Measurements from ENCODE around the gene CTDSPL. TPM values are rescaled to one million over a fixed set of nuclear protein-coding genes. Genes with fewer than 3 reads are reported as not detected.
A peak's percentile ranks its signal among the peaks of the same experiment; 100 is the strongest.
"Not testable (repeated sequence)": the region's sequence is repeated elsewhere in the genome, so short reads cannot be mapped to it uniquely, and the experiment has no call there.

CTDSPL gene
- total RNA-seq, 1 experiment from 2014 or later = 32.5 TPM

DNA sequence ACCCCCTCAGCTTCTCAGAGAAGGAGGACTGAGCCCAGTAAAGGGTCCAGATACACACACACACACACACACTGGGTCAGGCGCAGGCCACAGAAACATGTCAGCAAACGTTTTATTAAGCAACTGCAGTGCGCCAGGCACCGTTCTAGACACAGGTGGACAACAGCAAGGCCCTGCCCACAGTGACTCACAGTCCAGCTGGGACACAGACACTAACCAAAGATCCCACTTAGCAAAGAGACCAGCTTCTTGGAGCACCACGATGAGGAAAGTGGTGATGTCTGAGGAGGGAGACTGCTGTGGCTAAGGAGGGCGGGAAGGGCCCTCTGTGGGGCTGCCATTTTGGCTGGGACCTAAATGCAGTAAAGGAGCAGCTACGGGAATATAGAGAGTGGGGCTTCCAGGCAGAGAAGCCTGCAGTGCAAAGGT lies 126.1 kb downstream of the CTDSPL start:
- DNase-seq (ENCODE audit: low spot score) = no peak

DNA sequence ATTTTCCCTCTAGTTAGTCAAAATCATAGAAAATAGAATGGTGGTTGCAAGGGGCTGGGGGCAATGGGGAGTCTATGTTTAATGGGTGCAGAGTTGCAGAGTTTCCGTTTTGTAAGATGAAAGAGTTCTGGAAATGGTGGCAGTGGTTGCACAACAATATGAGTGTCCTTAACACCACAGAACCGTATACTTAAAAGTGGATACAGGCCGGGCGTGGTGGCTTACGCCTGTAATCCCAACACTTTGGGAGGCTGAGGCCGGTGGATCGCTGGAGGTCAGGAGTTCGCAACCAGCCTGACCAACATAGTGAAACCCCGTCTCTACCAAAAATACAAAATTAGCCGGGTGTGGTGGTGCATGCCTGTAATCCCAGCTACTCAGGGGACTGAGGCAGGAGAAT lies 126.7 kb downstream of the CTDSPL start:
- not testable (repeated sequence) for DNase-seq (ENCODE audit: low spot score)

DNA sequence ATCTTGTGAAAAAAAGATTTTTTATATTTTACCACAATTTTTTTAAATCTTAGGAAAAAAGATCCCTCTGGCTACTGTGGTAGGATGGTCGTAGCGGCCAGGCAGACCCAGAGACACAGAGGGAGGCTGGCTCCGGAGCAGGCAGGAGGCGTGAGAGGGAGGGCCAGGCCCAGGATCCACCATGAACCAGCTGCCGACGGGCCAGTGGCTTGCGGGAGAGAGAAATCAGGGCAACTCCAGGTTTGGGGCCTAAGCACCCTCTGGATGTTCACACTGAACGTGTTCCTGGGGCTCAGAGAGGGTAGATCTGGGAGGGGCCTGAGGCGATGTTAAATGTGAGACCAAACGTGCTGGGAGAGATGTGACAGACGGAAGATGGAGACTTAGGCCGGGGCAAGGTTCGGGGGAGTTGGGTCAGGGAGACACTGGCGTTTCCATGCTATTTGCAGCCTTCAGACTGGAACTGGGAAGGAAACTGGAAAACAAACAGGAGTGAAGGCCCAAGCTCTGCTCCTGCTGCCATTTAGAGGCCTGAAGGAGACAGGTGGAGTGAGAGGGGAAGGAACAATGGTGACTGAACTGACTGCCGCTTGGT lies 127.3 kb downstream of the CTDSPL start:
- no peak for DNase-seq (ENCODE audit: low spot score)

DNA sequence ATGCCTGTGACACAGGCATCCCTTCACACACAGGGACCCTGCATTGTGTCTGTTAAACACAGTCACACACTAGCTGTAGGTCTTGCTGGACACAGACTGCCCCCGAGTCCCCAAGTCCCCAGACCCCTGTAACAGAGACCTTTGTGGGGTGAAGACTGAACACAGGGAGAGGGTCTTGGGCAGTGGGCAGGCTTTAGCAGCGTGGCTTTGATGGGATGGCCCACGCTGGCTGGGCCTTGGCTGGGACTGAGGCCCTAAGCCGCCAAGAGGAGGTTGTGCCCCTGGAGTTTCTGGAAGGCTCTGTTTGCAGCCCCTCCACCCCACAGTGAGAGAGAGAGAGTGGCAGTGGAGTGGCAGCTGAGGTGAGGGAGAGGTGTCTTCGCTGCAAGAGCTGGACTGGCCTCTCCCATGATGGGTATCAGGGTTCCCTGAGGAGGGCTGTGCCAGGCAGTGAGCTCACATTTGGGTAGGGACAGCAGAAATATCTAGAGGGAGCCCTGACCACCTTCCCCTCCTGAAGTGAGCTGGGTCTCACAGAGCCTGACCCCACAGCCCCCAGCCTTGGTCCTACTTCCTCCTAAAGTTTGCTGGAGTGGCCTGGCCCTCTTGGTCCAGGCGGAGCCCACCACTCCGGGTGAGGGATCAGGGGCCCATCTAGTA lies 128.3 kb downstream of the CTDSPL start:
- DNase-seq (ENCODE audit: low spot score) = no peak

DNA sequence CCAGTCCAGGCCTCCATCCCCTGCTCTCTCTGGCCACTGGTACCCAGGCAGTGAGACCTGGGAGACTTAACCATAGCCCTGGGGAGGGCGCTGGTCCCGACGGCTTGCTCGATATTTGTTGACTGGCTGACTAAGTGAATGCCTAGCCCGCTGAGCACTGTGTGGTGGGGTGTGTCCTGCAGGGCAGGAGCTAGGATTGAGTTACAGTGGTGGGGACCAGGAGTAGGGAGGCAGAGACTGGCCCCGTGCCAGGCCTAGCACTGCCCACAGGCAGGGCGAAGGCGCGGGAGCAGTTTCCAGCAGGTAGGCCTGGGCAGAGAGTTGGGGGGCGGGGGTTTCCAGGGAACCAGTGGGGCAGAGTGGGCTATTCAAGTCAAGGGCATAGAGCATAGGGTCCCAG lies 128.8 kb downstream of the CTDSPL start, which contains the start of gene VILL:
Gene VILL (plus strand): TSS at position 260 of the 400 bp plus-strand sequence. CDS start 2,887 bp downstream, outside the sequence.
- no peak for DNase-seq (ENCODE audit: low spot score)

DNA sequence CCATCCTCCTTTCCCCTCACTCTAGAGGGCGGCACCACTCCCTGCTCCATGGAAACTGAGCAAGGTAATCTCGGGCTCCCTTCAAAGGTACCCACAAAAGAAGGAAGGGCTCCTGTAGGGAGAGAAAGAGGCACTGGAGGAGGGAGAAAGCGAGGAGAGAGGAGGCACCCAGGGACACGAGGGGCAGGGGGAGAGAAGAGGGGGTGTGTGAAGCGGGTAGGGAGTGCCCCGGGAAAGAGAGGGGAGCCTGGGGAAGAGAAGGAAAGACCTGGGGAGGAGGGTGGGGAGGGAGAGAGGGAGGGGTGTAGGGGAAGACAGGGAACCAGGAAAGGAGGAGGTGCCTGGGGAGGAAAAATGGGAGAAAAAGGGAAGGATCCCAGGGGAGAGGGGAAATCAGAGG lies 129.4 kb downstream of the CTDSPL start:
- DNase-seq (ENCODE audit: low spot score) = no peak

DNA sequence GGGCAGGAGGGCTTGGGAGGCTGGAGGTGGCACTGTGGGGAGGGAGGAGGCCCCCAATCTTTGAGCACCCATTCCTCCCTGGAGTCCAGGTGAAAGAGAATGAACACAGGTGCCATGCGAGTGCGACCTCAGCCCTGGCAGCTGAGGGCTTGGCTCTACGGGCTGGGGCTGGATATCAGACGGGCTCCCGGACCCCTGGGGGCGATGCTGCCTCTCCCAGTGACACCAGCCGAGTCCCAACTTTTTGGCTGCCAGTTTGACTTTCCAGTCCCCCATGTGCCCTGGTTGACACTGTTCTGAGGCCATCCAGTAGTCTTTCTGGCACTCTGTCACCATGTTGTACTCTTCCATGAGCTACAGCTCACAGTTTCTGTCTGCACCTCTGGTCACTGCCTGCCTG lies 130.1 kb downstream of the CTDSPL start:
- no peak for DNase-seq (ENCODE audit: low spot score)

DNA sequence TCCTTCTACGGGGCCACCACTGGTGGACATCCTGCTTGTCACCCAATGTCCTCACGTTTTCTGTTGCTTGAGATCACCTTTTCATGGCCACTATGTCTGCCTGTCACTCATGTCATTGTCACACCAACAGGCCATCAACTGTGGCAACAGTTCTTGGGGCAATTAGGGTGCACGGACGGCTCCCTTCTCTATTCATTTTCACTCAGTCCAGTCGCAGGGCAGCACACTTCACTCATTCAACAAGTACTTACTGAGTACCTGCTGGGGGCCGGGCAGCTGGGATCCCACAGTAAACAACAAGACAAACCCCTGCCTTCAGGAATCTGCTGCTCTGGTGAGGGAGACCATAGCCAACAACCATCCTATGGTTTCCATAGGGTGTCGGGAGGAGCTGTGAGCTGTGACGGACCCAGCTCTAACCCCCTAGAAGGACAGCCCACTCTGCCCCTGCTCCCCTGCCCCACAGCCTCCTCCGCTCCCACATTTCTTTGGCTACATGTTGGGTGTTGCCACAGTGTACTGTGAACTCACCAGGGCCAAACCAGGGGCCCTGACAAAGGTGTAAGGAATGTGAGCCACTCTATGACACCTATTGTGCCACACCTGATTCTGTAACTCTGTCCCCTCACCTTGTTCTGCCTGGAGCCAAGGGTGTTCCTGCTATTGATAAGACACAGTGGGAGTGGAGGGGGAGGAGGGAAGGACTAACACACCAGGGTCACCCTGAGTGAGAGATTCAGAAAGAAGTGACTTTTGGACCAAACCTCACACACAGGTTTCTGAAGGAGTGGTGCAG lies 130.8 kb downstream of the CTDSPL start:
- no peak for DNase-seq (ENCODE audit: low spot score)

DNA sequence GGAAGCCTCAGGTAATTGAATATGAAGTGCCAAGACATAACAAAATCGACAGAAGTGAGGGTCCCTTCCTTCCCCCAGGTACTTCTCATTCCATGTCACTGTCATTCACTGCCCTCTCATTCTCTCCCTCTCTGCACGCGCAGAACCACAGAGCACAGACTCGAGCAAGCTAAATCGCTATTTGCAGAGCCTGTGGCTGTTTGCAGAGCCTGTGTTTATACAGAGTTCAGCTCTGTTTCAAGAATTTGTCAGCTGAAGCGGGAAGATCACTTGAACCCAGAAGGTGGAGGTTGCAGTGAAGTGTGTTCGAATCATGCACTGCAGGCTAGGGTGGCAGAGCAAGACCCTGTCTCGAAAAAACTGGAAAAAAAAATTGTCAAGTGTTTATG lies 131.4 kb downstream of the CTDSPL start:
- DNase-seq (ENCODE audit: low spot score) = no peak

DNA sequence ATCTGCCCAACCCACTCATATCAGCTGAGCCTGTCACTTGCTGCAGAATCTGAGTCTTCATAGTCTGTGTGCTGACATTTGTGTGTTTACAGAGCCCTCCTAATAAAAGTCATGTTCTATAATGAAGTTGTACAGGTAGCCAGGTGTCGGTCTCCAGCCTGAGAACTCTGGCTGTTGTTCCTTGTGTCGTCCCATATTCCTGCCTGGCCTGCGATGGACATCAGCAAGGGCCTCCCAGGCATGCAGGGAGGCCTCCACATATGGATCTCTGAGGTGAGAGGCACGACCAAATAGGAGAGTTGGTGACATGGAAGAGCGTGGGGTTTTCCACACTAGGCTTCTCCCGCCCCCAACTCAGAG lies 131.8 kb downstream of the CTDSPL start:
- no peak for DNase-seq (ENCODE audit: low spot score)

DNA sequence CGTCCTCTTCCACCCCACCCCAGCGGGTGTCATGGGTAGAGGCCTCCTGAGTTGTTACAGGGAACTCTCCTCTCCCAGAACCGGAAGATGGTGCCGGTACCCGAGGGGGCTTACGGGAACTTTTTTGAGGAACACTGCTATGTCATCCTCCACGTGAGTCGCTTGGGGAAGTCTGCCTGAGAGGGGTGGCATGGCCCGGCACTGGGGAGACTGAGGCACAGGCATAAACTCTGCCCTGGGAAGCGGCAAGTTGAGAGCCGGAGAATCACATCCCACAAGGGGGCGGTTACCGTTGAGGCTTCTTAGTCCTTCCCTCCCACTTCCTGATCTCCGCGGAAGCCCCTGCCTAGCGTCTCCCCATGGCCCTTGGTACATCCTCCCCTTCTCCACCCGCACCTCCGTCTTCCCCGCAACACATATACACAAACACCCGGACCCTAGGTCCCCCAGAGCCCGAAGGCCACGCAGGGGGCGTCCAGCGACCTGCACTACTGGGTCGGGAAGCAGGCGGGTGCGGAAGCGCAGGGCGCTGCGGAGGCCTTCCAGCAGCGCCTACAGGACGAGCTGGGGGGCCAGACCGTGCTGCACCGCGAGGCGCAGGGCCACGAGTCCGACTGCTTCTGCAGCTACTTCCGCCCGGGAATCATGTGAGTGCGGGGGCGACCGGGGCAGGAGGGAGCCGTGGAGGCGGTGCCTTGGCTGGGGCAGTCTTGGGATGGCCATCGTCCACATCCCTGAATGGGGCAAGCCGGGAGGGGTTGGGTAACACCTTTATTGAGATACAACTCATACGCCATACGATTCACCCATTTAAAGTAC lies 132.3 kb downstream of the CTDSPL start:
- DNase-seq (ENCODE audit: low spot score) = no peak

DNA sequence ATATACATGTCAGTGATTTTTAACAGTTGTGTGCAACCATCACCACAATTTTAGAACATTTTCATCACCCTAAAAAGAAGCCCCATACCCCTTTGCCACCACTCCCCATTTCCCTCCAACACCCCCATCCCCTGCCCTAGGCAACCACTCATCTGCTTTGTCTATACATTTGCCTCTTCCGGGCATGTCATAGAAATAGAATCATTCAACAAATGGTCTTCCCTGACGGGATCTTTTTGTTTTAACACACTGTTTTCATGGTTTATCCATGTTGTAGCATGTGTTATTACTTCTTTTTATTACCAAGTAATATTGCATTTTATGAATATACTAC lies 132.9 kb downstream of the CTDSPL start:
- DNase-seq (ENCODE audit: low spot score) = no peak

DNA sequence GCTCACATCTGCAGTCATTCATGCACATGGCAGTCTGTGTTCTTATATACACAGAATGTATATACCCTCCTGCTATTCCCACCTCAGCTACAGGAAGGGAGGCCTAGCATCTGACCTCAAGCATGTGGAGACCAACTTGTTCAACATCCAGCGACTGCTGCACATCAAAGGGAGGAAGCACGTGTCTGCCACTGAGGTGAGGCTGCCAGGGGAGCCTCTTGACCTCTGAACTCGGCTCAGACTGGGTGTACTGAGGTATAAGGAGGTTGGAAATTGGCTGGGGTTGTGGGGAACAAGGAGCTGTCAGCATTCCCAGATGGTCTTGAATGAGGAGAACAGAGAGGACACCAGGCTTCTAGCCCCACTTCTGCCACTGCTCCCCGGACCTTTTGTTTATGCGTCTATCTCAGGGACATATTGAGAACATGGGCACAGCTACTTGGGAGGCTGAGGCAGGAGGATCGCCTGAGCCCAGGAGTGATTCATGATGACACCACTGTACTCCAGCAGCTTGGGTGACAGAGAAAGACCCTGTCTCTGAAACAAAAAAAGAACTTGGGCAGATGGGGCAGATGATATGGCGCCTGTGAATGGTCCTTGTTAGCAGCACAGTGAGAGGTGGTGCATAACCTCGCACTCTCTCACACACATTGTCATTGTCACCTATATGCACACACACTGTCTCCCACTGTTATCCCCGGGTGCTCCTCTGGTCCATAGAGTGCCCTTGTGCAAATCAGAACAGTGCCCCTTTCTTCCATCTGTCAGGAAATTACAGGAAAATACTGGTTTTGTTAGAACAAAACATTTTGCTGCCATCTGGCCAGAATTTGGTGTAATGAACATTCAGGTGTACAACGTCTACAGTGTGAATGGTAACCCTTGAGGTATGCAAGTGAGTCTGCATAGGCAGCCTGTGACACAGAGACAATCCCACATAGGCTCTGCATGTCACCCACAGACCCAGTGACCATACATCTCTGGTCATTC lies 134.3 kb downstream of the CTDSPL start:
- DNase-seq (ENCODE audit: low spot score) = no peak

DNA sequence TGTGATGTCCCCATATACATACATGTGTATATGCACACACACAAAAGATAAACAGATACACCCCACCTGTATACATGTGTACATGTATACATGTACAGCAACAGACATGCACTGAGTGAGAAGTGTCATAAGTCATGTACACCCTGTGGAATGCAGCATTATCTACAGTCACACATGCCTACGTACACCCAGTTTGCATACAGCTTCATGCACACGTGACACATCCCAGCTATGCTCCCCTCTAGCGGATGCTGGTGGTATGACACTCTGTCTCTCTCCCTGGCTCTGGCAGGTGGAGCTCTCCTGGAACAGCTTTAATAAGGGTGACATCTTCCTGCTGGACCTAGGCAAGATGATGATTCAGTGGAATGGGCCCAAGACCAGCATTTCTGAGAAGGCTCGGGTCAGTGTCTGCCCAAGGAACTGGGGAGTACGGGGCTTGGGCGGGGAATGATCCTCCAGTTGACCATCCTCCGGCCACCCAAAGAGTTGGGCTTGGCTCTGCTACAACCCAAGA lies 135.2 kb downstream of the CTDSPL start:
- DNase-seq (ENCODE audit: low spot score) = peak; percentile 76

DNA sequence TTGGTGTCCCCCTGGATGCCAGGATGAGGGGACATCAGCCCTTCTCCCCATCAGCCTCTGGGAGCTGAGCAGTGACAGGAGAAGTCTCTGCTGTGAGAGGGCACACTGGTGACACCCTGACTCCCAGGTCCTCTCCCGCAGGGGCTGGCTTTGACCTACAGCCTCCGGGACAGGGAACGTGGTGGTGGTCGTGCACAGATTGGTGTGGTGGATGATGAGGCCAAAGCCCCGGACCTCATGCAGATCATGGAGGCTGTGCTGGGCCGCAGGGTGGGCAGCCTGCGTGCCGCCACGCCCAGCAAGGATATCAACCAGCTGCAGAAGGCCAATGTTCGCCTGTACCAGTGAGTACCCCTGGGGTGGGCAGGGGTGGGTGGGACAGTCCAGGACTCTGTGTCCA lies 135.7 kb downstream of the CTDSPL start:
- no peak for DNase-seq (ENCODE audit: low spot score)

DNA sequence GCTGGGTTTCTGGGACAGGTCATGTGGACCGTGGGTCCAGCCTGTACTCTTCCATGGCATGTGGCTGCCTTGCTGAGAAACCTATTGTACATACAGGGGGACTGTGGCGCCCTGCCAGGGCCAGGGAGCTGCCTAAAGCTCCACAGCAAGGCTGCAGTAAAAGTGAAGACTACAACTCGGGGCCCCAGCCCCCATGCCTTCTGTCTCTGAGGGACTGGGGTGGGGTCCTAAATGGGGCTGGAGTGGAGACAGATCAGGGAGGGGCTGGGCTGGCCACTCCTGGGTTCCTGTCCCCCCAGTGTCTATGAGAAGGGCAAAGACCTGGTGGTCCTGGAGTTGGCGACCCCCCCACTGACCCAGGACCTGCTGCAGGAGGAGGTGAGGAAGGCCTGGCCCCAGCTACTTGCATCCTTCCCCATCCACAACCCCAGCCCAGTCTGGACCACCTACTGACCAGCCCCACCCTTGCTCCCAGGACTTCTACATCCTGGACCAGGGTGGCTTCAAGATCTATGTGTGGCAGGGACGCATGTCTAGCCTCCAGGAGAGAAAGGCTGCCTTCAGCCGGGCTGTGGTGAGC lies 136.2 kb downstream of the CTDSPL start:
- DNase-seq (ENCODE audit: low spot score) = no peak

DNA sequence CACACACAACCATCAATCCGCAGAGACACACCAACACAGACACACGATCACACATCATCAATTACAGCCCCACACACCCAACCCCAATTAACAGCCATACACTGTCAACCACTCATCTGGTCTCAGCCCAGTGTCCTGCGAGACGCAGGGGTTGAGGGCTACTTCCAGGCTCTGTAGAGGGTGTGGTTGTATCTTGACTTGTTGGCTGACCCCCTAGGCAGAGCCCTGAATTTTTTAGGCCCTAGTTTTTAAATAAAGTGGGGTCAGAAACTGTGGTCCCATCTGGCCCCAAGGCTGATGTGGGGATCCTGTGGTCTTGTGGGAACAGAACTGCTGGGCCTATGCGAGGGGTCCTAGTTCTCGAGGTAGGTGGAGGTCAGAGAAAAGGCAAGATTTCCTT lies 138.2 kb downstream of the CTDSPL start:
- no peak for DNase-seq (ENCODE audit: low spot score)

DNA sequence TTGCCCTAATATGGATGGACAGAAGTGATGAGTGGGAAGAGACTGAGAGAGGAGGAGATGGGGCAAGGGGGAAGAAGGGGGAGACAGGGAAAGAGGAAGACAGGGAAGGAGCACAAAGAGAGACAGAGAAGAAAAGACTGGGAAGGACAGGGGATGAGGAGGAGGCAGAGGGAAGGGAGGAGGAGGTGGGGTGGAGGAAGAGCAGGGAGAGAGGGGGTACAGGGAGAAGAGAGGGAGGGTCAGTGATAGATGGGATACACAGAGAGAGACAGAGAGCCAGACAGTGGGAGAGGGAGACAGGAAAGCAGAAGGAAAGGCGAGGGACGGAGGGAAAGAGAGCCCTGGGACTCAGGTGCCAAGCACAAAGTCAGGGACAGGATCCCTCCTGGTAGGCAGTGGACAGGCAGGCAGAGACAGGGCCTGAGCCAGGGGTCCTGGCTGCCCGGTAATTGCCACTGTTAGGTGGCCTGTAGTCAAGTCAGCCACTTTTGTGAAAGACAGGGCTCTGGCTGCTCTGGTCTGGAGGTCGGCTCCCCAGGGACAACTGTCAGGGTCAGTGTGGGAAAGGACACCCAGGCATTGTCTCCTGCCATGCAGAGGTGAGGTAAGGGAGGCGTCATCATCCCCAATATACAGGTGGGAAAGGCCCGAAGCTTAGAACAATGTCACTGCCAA lies 138.7 kb downstream of the CTDSPL start:
- no peak for DNase-seq (ENCODE audit: low spot score)

DNA sequence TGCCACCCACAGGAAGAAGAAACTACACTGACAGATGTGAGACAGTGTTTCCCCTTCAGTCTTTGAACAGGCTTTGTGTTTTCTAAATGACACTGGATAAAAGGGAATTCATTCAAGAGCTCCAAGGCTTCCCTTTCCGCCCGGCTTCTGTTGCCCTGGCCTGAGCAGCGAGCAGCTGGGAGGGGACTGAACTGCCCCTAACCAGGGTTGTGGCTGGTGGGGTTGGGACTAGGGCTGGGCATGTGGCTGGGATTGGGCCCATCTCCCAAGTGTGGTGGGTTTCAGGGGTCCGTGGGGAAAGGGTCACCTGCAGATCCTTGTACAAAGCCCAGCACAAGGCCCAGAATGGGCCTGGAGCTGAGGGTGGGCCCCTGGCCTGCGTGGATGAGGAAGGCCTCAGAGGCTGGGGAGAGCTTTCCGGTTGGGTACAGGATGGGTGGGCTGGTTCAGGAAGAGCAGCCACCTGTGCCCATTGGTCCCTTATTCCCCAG lies 139.3 kb downstream of the CTDSPL start:
- no peak for DNase-seq (ENCODE audit: low spot score)

Measured in A172 (cell line).